HepG2 (cell line): Measurements from ENCODE around the gene MAP3K8. TPM values are rescaled to one million over a fixed set of nuclear protein-coding genes. Genes with fewer than 3 reads are reported as not detected.
A peak's percentile ranks its signal among the peaks of the same experiment; 100 is the strongest.

Source experiments
- EHMT2 ChIP-seq: fragments of 200-600 bp; sonication (generic); IDR thresholded peaks from 2 replicates; pipeline ENCODE4 v1.7.0; 2017; ENCODE audit warnings: antibody characterized with exemption, low read depth, low read length, borderline replicate concordance
- HMGA1 ChIP-seq: sonication (generic); formaldehyde crosslinking; conservative IDR thresholded peaks from 2 replicates; pipeline ENCODE4 v1.4.0; 2020; ENCODE audit warnings: missing genetic modification reagents
- MTF1 ChIP-seq: sonication (generic); formaldehyde crosslinking; IDR thresholded peaks from 2 replicates; pipeline ENCODE4 v1.5.0; 2020; ENCODE audit warnings: missing genetic modification reagents
- NR2C2 ChIP-seq: sonication (generic); formaldehyde crosslinking; IDR thresholded peaks from 2 replicates; pipeline ENCODE4 v1.4.0; 2020; ENCODE audit warnings: missing genetic modification reagents, mild to moderate bottlenecking, moderate library complexity, borderline replicate concordance
- POLR2AphosphoS2 ChIP-seq: IDR thresholded peaks from 2 replicates; pipeline ENCODE4 v1.6.1; 2011; ENCODE audit warnings: low read depth, low read length, improper control_type of control experiment
- SNAPC2 ChIP-seq: sonication (generic); formaldehyde crosslinking; IDR thresholded peaks from 2 replicates; pipeline ENCODE4 v1.8.1; 2022; ENCODE audit warnings: mild to moderate bottlenecking, missing genetic modification reagents
- TCF7L2 ChIP-seq: IDR thresholded peaks from 2 replicates; pipeline ENCODE4 v1.6.1; 2011; ENCODE audit warnings: mild to moderate bottlenecking, low read depth, low read length, moderate library complexity
- ZNF101 ChIP-seq: sonication (generic); formaldehyde crosslinking; IDR thresholded peaks from 2 replicates; pipeline ENCODE4 v1.4.0; 2020; ENCODE audit warnings: mild to moderate bottlenecking, low read depth, missing genetic modification reagents, borderline replicate concordance
- ZNF598 ChIP-seq: sonication (generic); formaldehyde crosslinking; IDR thresholded peaks from 2 replicates; pipeline ENCODE4 v1.5.1; 2020; ENCODE audit warnings: mild to moderate bottlenecking, missing genetic modification reagents, borderline replicate concordance
- ZNF737 ChIP-seq: sonication (generic); formaldehyde crosslinking; IDR thresholded peaks from 2 replicates; pipeline ENCODE4 v1.5.0; 2020; ENCODE audit warnings: missing genetic modification reagents, mild to moderate bottlenecking, borderline replicate concordance
- ZNF761 ChIP-seq: sonication (generic); formaldehyde crosslinking; conservative IDR thresholded peaks from 2 replicates; pipeline ENCODE4 v1.4.0; 2020; ENCODE audit warnings: mild to moderate bottlenecking, missing genetic modification reagents
- ZNF780A ChIP-seq: sonication (generic); formaldehyde crosslinking; IDR thresholded peaks from 2 replicates; pipeline ENCODE4 v1.8.0; 2022; ENCODE audit warnings: mild to moderate bottlenecking, missing genetic modification reagents, moderate library complexity
- ZSCAN20 ChIP-seq: sonication (generic); formaldehyde crosslinking; IDR thresholded peaks from 2 replicates; pipeline ENCODE4 v1.4.0; 2020; ENCODE audit warnings: missing genetic modification reagents, mild to moderate bottlenecking, borderline replicate concordance
- polyA plus RNA-seq, 8 experiments: library from polyadenylated mRNA; depleted of rRNA in 3 of 8; stranded (reverse) in 7 of 8; unstranded in 1 of 8; fragments of >200 nt; fragmentation: Illumina TruSeq in 4 of 8; extraction: Trizol in 4 of 8; gene quantifications; 2 replicates each; pipeline versions ENCODE4 v1.2.1 to v1.2.3, GENCODE V29; 2011 to 2016; ENCODE audit warnings: low read depth in 4 of 8, missing spikeins in 1 of 8, mixed read lengths in 1 of 8; ENCODE audit not compliant: insufficient read depth in 1 of 8
- total RNA-seq, 5 experiments: library from RNA; depleted of rRNA; stranded (reverse); fragments of >200 nt; fragmentation: Illumina TruSeq; extraction: Trizol; gene quantifications; 2 replicates each; pipeline ENCODE4 v1.2.3, GENCODE V29; 2016; ENCODE audit warnings: low read depth in 1 of 5
- TF ChIP-seq, protein P1 (sequence below): sonication (generic); formaldehyde crosslinking; IDR thresholded peaks from 2 replicates; pipeline ENCODE4 v1.9.0; 2022; ENCODE audit warnings: low read depth, missing genetic modification reagents
- TF ChIP-seq, protein P2 (sequence below): sonication (generic); formaldehyde crosslinking; conservative IDR thresholded peaks from 2 replicates; pipeline ENCODE4 v1.4.0; 2020; ENCODE audit warnings: mild to moderate bottlenecking, missing genetic modification reagents, moderate library complexity
- TF ChIP-seq, protein P3 (sequence below): sonication (generic); formaldehyde crosslinking; IDR thresholded peaks from 2 replicates; pipeline ENCODE4 v1.4.0; 2020; ENCODE audit warnings: mild to moderate bottlenecking, missing genetic modification reagents
- TF ChIP-seq, protein P4 (sequence below): sonication (generic); formaldehyde crosslinking; IDR thresholded peaks from 2 replicates; pipeline ENCODE4 v1.4.0; 2020; ENCODE audit warnings: missing genetic modification reagents, low read depth, mild to moderate bottlenecking, borderline replicate concordance
- TF ChIP-seq, protein P5 (sequence below): sonication (generic); formaldehyde crosslinking; IDR thresholded peaks from 2 replicates; pipeline ENCODE4 v1.5.1; 2020; ENCODE audit warnings: mild to moderate bottlenecking, moderate library complexity, missing genetic modification reagents

The MAP3K8 gene
- total and polyA plus RNA-seq, 2 of the 13 experiments (the other 11 are each of a cell fraction or from before 2014, with no cell fraction given), result 19.3 to 37.9 TPM

DNA sequence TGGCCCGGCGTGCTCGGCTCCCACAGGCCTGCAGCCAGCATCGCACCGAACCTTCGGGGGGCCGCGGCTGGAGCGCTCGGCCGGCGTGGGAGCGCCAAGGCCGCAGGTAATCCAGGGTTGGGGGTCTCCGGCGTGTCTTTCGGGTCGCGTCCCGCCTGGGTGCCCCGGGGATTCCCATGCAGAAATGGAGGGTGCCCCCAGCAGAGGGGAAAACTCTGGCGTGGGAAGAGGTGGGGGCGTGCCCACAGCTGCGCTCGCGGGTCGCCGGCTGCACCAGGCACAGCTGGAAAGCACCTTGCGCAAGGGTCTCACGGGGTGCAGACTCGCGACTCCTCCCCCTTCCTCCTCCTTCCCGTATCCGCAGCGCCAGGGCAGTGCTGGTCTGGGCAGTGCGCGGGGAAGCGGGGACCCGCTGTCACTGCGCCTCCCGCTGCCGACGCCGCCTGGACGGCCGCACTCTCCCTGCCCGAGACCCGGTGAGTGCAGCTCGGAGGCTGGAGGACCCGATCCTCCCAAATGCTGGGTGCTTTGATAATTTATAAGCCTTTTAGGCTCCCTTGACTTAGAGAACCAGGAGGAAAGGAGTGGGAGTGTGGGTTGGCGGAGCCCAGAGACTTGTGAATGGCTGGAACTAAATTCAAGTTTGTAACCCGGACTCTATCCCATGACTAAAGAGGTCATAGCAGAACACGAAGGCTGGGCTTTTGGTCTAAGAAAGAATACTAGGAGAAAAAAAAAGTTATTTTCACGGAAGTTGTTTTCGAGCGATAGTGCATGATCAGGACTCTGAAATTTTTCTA lies 489 bp downstream of the MAP3K8 start (continued):
- TF ChIP-seq ZNF761 (CRISPR knock-in tag), result no peak; the same call in 1 of the 2 replicates
- no peak for TF ChIP-seq ZNF737
- TF ChIP-seq, protein P1, sequence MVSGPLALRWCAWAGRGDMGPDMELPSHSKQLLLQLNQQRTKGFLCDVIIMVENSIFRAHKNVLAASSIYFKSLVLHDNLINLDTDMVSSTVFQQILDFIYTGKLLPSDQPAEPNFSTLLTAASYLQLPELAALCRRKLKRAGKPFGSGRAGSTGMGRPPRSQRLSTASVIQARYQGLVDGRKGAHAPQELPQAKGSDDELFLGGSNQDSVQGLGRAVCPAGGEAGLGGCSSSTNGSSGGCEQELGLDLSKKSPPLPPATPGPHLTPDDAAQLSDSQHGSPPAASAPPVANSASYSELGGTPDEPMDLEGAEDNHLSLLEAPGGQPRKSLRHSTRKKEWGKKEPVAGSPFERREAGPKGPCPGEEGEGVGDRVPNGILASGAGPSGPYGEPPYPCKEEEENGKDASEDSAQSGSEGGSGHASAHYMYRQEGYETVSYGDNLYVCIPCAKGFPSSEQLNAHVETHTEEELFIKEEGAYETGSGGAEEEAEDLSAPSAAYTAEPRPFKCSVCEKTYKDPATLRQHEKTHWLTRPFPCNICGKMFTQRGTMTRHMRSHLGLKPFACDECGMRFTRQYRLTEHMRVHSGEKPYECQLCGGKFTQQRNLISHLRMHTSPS (CRISPR knock-in tag), result peak; percentile 71
- peak; percentile 57; the same call in 1 of the 2 replicates for TF ChIP-seq MTF1 (CRISPR knock-in tag)
- no peak; the same call in 1 of the 2 replicates for TF ChIP-seq NR2C2
- TF ChIP-seq, protein P2, sequence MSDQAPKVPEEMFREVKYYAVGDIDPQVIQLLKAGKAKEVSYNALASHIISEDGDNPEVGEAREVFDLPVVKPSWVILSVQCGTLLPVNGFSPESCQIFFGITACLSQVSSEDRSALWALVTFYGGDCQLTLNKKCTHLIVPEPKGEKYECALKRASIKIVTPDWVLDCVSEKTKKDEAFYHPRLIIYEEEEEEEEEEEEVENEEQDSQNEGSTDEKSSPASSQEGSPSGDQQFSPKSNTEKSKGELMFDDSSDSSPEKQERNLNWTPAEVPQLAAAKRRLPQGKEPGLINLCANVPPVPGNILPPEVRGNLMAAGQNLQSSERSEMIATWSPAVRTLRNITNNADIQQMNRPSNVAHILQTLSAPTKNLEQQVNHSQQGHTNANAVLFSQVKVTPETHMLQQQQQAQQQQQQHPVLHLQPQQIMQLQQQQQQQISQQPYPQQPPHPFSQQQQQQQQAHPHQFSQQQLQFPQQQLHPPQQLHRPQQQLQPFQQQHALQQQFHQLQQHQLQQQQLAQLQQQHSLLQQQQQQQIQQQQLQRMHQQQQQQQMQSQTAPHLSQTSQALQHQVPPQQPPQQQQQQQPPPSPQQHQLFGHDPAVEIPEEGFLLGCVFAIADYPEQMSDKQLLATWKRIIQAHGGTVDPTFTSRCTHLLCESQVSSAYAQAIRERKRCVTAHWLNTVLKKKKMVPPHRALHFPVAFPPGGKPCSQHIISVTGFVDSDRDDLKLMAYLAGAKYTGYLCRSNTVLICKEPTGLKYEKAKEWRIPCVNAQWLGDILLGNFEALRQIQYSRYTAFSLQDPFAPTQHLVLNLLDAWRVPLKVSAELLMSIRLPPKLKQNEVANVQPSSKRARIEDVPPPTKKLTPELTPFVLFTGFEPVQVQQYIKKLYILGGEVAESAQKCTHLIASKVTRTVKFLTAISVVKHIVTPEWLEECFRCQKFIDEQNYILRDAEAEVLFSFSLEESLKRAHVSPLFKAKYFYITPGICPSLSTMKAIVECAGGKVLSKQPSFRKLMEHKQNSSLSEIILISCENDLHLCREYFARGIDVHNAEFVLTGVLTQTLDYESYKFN (CRISPR knock-in tag), result peak; percentile 37
- TF ChIP-seq HMGA1 (CRISPR knock-in tag), result no peak
- no peak for TF ChIP-seq POLR2AphosphoS2
- TF ChIP-seq ZNF598, result no peak; the same call in 1 of the 2 replicates
- TF ChIP-seq, protein P3, sequence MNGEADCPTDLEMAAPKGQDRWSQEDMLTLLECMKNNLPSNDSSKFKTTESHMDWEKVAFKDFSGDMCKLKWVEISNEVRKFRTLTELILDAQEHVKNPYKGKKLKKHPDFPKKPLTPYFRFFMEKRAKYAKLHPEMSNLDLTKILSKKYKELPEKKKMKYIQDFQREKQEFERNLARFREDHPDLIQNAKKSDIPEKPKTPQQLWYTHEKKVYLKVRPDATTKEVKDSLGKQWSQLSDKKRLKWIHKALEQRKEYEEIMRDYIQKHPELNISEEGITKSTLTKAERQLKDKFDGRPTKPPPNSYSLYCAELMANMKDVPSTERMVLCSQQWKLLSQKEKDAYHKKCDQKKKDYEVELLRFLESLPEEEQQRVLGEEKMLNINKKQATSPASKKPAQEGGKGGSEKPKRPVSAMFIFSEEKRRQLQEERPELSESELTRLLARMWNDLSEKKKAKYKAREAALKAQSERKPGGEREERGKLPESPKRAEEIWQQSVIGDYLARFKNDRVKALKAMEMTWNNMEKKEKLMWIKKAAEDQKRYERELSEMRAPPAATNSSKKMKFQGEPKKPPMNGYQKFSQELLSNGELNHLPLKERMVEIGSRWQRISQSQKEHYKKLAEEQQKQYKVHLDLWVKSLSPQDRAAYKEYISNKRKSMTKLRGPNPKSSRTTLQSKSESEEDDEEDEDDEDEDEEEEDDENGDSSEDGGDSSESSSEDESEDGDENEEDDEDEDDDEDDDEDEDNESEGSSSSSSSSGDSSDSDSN, result peak; percentile 92
- TF ChIP-seq, protein P4, sequence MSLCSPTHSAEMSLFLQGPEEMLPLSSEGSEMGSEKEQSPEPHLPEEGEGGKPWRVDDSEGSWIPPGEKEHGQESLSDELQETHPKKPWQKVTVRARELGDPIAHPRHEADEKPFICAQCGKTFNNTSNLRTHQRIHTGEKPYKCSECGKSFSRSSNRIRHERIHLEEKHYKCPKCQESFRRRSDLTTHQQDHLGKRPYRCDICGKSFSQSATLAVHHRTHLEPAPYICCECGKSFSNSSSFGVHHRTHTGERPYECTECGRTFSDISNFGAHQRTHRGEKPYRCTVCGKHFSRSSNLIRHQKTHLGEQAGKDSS (CRISPR knock-in tag), result no peak
- no peak for TF ChIP-seq ZSCAN20 (CRISPR knock-in tag)
- peak; percentile 77 for TF ChIP-seq ZNF780A (CRISPR knock-in tag)
- TF ChIP-seq ZNF101 (CRISPR knock-in tag), result no peak
- no peak for TF ChIP-seq EHMT2
- TF ChIP-seq TCF7L2, result no peak
- TF ChIP-seq, protein P5, sequence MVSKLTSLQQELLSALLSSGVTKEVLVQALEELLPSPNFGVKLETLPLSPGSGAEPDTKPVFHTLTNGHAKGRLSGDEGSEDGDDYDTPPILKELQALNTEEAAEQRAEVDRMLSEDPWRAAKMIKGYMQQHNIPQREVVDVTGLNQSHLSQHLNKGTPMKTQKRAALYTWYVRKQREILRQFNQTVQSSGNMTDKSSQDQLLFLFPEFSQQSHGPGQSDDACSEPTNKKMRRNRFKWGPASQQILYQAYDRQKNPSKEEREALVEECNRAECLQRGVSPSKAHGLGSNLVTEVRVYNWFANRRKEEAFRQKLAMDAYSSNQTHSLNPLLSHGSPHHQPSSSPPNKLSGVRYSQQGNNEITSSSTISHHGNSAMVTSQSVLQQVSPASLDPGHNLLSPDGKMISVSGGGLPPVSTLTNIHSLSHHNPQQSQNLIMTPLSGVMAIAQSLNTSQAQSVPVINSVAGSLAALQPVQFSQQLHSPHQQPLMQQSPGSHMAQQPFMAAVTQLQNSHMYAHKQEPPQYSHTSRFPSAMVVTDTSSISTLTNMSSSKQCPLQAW, result peak; percentile 74; the same call in 1 of the 2 replicates
- no peak for TF ChIP-seq SNAPC2 (CRISPR knock-in tag)
